ENCODE measurements around the gene ZNF518B.
"Not testable (repeated sequence)": the region's sequence is repeated elsewhere in the genome, so short reads cannot be mapped to it uniquely, and the experiment has no call there.

Gene ZNF518B

DNA sequence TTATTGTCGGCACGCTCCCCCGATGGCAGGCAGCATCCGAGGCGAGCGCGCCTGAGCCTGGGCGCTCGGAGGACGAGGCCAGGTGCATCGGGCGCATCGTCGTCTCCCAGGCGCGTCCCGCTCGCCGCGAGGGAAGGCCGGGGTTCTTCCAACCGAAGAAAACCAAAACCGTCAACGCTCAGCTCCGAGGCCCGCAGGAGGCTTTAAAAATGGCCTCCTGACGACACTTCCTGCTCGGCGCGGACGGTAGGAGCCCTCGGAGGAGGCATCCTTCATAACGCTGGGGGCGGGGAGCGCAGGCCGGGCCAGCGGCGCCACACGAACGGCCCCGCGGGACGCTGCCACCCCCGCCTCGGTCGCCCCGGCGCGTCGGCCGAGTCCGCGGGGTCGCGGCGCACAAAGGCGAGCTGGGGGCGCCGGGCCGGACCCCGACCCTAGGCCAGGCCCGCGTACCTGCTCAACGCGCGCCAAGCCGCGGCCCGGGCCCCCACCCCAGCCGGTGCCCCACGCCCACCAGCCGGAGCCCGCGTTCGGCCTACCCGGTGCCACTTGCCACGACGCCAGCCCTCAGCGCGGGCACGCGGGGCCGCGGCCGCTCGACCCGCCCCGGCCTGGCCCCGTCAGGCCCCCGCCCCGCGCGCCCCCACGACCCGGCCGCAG is 501 bp downstream of the ZNF518B start:
- H3K4me3 ChIP-seq (ENCODE audit: low read depth, low read length) = peak overlapping the region; percentile 62

DNA sequence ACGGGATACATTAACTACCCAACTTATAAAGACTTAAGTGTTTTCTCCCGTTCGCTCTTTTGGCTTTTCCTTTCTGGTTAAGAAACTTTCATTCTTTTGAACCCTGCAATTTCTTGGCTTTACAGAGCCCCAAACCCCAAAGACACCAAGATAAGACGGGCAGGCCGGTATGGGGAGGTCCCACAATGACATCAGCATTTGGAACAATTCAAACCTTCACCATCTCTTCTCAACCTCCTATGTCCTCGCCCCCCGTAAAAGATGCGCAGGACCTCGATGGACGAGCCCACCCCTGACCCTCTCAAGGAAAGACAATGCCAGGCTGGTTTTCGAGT is 999 bp downstream of the ZNF518B start:
- peak overlapping the region; percentile 62 for H3K4me3 ChIP-seq (ENCODE audit: low read depth, low read length)

DNA sequence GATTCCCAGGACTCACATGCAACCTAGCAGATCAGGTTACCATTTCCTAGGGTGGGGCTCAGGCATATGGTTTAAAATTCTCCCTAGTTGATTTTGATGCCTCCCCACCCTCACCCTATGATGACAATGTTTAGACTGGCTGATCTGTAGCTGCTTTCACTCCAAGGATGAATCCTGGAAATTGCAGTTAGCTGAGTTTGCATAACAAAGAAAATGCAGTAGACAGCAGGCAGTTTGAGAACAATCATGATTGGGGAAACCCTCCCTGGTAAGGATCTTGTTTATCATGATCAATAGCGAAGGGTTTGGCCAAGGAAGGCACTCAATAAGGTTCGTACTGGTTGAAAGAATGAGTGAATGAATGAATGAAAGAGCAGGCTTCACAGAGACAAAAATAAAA is 2.1 kb downstream of the ZNF518B start:
- H3K4me3 ChIP-seq (ENCODE audit: low read depth, low read length) = no peak overlapping the region

DNA sequence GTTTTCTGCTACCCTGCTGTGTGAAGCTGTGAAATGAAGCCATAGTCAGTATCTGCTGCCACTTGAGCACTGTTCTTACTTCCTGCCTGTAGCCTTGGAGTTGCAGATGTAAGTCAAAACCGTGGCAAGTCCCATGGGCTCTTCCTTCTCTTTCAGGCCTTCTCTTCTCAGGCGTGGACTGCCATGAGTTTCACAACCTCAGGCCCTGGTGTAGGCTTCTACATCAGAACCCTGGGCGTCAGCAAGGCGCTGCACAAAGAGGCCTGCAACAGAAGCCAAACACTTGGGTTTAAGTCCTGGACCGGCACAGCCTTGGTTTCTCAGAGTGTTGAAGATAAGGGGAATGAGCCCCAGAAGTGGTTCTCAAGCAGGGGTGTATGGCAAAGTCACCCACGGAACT is 2.5 kb downstream of the ZNF518B start:
- H3K4me3 ChIP-seq (ENCODE audit: low read depth, low read length) = no peak overlapping the region

DNA sequence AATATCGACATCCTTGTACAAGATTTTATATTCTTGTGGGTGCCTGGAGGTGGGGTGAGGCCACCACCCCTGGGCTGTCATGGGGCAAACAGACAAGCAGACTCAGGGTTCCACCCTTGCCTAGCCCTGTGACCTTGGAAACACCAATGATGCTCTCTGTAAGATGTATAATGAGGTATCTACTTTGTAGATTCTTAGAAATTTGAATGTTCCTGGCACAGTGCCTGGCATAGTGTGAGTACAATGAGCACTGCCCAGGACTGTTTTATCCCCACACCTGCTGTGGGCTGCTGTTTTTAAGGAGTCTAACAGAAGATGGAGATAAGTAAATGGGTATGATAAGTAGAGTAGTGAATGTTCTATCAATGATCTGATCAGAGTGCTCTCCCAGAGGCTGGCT is 3.1 kb downstream of the ZNF518B start:
- no peak overlapping the region for H3K4me3 ChIP-seq (ENCODE audit: low read depth, low read length)

DNA sequence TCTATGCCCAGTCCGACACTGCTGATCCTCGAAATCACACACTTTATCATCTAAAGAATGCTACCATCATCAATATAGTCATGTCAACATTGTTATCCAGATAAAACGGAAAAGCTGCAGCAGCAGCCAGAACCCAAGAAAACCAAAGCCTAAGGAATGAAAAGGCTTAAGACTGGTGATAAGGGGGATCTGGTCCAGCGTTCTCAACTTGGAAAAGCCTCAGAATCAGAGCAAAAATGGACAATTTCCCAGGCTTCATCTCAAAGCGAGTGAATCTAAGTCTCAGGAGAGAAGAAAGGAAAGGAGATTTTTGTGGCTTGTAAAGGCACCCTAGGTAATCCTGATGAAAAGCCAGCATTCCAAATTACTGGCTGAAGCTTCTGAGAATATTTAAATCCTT is 8.2 kb downstream of the ZNF518B start:
- H3K4me3 ChIP-seq (ENCODE audit: low read depth, low read length) = no peak overlapping the region

DNA sequence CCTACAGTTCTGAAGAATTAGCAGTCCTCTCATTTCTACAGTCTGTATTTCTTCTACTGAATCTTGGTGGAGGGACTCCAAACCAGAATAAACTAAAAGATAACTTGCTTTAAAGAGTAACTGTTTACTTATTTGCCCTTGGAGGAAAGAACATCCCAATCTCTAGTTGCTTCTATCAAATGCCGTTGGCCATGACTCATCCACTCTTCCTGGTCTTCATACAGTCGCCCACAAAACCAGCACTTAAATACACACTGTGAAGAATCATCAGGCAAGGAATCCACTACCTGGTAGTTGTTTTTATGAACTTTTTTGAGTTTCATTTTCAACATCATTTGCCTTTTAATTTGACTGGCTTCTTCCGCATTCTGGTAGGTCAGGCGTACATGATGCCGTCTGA is 14.2 kb downstream of the ZNF518B start:
- no peak overlapping the region for H3K4me3 ChIP-seq (ENCODE audit: low read depth, low read length)

DNA sequence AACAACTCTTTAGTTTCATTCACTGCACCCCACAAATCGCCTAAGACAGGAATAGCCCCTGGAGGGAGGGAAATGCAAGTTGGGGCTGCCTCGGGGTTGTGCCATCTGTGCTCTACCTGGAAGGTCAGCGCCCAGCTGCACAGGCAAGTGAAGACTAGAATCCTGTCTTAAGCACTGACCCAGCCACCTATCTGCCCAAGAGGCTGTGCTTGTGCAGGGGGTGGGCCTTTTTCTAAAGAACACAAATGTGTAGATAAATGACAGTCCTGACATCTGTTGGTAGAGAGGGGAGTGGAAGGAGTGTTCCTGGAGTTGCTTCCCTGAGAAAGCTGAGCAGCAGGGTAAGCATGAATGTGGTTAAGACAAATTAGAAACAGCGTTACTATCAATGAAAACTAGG is 15.7 kb downstream of the ZNF518B start:
- H3K4me3 ChIP-seq (ENCODE audit: low read depth, low read length) = no peak overlapping the region

DNA sequence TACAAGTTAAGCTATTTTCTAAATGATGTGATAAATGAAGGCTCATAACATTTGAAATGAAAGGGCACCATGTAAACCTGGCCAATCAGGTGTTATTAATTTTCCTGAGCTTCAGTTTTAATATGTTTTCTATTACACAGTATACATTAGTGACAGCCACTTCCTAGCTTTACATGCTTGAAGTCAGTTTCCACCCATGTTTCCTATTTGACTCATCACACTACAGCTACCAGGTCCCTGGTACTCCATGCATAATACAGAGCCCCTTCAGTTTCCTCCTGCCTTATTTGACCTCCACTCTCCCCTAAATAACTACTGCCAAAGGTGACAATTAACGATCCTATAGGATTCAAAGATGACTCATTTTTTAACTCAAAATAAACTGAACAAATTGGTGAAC is 18.3 kb downstream of the ZNF518B start:
- no peak overlapping the region for H3K4me3 ChIP-seq (ENCODE audit: low read depth, low read length)

DNA sequence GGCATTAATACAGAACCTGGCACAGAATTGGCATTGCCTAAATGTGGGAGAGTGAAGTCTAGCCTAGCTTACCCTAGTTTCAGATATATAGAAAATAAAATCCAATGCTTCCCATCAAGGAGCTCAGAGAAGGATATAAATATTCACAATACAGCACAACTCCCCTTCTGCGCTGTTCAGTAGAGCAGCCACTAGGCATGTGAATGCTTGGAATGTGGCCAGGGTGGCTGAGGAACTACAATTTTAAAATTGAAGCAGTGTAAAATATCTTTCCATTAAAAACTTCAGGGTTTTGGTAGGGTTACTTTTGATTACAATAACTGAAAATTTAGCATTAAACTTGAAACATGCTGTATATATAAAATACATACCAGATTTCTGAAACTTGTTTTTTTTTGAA is 19.5 kb downstream of the ZNF518B start:
- H3K4me3 ChIP-seq (ENCODE audit: low read depth, low read length) = no peak overlapping the region

DNA sequence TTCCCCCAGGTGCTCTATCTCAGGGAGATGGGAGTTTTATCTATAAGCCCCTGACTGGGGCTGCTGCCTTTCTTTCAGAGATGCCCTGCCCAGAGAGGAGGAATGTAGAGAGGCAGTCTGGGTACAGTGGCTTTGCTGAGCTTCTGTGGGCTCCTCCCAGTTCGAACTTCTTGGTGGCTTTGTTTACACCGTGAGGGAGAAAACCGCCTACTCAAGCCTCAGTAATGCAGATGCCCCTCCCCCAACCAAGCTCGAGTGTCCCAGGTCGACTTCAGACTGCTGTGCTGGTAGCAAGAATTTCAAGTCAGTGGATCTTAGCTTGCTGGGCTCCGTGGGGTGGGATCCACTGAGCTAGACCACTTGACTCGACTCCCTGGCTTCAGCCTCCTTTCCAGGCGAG is 29.5 kb downstream of the ZNF518B start:
- not testable (repeated sequence) for H3K4me3 ChIP-seq (ENCODE audit: low read depth, low read length)

DNA sequence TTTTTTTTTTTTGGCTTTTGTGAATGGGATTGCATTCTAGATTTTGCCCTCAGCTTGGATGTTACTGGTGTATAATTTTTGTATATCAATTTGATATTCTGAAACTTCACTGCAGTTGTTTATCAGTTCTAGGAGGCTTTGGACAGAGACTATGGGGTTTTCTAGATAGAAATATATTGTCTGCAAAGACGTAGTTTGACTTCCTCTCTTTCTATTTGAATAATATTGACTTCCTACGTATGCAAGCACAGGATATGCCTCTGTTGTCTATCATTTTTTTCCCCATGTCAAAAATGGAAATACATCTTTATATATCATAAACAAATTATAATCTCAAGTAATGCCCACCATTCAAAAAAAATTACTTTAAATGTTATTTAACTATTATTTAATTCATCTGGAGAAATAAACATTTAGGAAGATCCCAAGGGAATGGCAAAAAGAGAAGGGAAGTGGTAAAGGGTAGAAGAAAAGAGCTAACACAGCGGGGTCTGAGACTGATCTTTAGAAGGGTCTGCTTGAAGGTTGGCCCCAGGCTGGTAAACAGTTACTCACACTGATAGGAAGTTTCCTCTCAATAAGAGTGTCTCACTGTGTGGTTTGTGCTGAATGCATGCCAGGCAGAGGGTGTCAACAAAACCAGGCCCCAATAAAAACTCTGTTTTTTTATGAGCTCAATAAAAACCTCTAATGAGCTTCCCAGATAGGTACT is 35.7 kb downstream of the ZNF518B start:
- H3K4me3 ChIP-seq (ENCODE audit: low read depth, low read length) = no peak overlapping the region

DNA sequence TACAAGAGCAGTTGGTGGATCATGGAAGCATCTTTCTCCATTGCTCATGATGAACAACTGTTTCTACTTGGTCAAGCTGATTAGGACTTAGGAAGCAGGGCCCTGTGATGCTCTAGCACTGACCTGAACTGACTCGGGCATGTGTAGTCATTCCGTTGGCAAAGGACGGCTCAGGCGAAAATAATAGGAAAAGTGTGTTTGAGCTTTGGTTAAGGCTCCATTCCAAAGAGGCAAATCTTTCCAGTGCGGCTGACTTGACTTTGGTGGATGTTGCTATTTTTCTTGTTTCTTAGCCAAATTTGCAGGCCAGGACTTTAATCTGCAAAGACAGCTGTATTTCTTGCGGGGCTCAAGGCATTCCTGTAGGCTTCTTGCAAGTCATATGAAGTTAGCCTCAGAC is 39.5 kb downstream of the ZNF518B start:
- no peak overlapping the region for H3K4me3 ChIP-seq (ENCODE audit: low read depth, low read length)

DNA sequence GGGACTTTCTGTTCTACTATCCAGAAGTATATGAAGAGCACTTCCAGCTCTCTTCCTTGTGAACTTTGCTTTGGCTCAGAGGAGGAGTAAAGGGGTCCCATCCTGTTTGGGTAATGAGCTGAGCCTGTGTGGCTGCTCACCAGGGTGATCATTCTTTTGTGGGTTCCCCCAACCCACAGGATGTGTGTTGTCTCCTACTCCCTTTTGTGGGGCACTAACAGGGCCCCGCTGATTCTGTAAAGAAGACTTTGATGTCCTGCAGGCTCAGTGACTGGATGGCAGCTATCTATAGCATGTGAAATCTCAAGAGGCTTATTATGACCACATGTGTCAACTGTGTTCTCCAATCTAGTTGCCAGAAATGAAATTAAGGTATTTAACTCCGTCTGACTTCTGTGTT is 40.8 kb downstream of the ZNF518B start:
- no peak overlapping the region for H3K4me3 ChIP-seq (ENCODE audit: low read depth, low read length)

DNA sequence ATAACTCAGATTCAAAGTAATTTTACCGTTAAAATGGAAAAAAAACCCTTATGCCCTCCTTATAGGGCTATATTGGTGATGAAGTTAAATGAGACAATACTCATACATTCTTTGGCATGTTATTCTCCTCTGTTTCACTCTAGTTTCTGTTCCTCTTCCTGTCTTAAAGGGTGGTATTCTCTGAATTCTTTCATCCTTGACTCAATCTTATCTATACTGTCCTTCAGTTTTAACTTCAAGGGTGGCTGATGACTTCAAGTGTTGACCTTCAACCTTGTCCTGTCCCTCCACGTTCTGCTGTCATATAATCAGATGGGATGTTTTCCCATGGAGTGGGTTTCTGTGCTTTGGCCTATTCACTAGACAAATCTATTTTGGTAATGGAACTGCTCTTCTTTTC is 44.0 kb downstream of the ZNF518B start:
- H3K4me3 ChIP-seq (ENCODE audit: low read depth, low read length) = no peak overlapping the region

DNA sequence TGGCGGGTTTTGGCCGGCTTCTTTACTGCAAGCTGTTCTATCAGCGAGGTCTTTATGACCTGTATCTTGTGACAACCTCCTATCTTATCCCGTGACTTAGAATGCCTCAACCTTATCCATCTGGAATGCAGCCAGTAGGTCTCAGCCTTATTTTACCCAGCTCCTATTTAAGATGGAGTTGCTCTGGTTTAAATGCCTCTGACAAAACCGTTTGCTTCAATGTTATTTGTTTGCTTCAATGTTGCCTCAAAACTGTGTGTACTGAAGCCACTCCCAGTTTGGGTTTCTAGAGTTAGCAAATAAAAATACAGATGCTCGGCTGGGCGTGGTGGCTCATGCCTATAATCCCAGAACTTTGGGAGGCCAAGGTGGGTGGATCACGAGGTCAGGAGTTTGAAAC is 51.6 kb downstream of the ZNF518B start:
- H3K4me3 ChIP-seq (ENCODE audit: low read depth, low read length) = no peak overlapping the region

DNA sequence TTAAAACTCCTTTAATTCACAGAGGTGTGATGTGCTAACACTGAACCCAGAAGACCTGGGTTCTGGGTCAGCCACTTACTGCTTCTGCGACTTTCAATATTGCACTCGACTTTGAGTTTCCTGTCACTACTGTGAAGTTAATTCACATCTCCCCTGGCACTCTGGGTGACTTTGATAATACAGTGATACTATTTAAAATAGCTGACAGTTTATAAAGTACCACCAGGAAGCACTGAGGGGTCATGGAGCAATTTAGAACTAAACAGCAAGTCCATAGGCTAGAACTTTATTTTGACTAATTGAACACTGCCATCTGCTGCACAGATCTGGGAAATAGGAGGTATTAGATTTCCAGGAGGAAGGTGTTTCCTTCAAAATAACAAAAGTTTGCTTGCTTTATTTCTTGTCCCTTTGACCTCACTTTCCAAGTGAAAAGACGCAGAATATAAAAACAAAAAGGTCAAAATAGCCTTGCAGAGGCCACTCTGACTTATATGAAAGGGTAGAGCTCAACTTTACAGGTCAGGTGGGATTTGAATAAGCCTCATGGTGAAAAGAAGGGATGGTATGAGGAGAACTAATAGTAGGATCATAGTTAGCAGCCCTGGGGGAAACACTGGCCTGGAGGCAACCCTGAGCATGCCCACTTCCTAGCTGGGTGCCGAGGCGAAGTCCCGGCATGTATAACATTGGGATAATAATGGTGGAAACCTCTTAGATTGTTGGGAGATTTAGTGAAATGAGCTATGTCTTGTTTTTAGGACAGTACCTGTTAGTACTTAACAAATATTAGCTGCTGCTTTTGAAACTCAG is 53.4 kb downstream of the ZNF518B start:
- H3K4me3 ChIP-seq (ENCODE audit: low read depth, low read length) = no peak overlapping the region

DNA sequence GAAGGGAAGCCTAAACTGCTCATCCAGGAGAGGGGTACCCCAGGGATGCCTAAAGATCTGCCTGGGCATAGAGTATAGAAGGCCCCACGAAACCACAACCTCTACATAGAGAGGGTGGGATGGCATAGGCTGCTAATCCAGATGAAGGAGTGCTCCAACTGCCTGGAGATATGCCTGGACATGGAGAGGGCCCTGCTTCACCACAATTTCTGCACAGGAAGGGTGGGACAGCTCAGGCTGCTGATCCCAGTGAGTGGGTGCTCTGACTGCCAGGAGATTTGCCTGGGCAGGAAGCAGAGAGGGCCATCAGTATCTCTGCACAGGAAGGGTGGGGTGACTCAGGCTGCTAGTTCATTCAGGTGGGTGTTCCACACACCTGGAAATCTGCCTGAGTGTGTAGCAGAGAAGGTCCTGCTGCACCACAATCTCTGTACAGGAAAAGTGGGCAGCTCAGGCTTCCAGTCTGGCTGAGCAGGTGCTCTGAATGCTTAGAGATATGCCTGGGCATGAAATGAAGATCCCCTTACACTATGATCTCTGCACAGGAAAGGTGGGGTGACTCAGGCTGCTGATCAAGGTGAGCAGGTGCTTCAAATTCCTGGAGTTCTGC is 61.1 kb downstream of the ZNF518B start:
- no peak overlapping the region for H3K4me3 ChIP-seq (ENCODE audit: low read depth, low read length)
